ENCODE data around the gene ATP2C2.

DNA sequence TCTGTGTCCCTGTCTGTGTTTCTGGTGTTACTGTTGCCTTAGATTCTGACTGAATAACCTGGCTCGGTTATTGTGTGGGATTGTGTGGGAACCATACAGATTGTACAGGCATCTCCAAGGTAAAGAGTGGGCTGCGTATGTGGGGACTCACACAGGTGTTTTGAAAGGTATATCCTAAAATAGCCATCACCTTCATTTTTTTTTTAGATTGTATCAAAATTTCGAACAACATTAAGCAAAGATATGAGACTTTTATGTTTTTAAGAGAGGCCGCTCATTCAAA is 53.5 kb downstream of the ATP2C2 start:
- TF ChIP-seq, protein P1, sequence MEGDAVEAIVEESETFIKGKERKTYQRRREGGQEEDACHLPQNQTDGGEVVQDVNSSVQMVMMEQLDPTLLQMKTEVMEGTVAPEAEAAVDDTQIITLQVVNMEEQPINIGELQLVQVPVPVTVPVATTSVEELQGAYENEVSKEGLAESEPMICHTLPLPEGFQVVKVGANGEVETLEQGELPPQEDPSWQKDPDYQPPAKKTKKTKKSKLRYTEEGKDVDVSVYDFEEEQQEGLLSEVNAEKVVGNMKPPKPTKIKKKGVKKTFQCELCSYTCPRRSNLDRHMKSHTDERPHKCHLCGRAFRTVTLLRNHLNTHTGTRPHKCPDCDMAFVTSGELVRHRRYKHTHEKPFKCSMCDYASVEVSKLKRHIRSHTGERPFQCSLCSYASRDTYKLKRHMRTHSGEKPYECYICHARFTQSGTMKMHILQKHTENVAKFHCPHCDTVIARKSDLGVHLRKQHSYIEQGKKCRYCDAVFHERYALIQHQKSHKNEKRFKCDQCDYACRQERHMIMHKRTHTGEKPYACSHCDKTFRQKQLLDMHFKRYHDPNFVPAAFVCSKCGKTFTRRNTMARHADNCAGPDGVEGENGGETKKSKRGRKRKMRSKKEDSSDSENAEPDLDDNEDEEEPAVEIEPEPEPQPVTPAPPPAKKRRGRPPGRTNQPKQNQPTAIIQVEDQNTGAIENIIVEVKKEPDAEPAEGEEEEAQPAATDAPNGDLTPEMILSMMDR (IDR thresholded peaks at IDR 0.05) = no peak
- TF ChIP-seq EZH2 (IDR thresholded peaks at IDR 0.05) = no peak
- TF ChIP-seq EZH2phosphoT487 (IDR thresholded peaks at IDR 0.05) = no peak

All from neural progenitor cell (in vitro differentiated cells).